ENCODE measurements around the gene THBS3. TPM values are rescaled to one million over a fixed set of nuclear protein-coding genes. Genes with fewer than 3 reads are reported as not detected.

Gene THBS3
- total and polyA plus RNA-seq, 12 donors = 3.8 to 23.5 (median 6.4) TPM

DNA sequence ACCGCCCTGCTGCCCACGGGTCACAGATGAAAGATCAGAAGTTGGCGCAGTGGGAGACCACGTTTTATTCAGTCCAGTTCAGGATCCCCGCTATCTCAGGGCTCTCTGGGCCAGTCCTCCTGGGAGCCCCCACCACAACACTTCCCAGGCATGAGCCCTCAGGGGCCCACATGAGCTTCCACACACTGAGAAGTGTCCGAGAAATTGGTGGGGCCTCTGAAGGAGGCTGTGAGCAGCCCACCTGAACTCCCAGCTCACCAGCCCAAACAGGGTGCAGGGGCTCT lies 22.0 kb downstream of the THBS3 start:
- 69 to 71% methylated on average over 6 of the region's 6 CpGs for WGBS, 2 donors
- ATAC-seq = peak in 1 of 8 donors; percentile 2

GRCh38 chr1:155184835-155185782 lies 22.6 kb downstream of the THBS3 start:
- Histone ChIP-seq H3K9me3 (no peaks in the 10 kb centered on the region), H3K4me1 (peaks cover 0 to 14% (median 8%) of the 10 kb centered on the region in 9 donors), H3K27me3 (no peaks in the 10 kb centered on the region), H3K4me3 (no peak overlapping the region), H3K27ac (peak overlapping the region in 9 of 10 donors; percentile 19 to 75 (median 64)), H3K36me3 (no peaks in the 10 kb centered on the region)
- 39 to 48% methylated on average over 21 of the region's 21 CpGs for WGBS, 2 donors
- TF ChIP-seq, protein P1, sequence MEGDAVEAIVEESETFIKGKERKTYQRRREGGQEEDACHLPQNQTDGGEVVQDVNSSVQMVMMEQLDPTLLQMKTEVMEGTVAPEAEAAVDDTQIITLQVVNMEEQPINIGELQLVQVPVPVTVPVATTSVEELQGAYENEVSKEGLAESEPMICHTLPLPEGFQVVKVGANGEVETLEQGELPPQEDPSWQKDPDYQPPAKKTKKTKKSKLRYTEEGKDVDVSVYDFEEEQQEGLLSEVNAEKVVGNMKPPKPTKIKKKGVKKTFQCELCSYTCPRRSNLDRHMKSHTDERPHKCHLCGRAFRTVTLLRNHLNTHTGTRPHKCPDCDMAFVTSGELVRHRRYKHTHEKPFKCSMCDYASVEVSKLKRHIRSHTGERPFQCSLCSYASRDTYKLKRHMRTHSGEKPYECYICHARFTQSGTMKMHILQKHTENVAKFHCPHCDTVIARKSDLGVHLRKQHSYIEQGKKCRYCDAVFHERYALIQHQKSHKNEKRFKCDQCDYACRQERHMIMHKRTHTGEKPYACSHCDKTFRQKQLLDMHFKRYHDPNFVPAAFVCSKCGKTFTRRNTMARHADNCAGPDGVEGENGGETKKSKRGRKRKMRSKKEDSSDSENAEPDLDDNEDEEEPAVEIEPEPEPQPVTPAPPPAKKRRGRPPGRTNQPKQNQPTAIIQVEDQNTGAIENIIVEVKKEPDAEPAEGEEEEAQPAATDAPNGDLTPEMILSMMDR (IDR thresholded peaks at IDR 0.05) = no peak
- intact Hi-C loops (cut with DNase I) = no loop called here
- ATAC-seq (peak; percentile 47 to 83 (median 67)), DNase-seq (peak in 1 of 2 donors; percentile 48)

More for the DNA sequence above, 22.0 kb downstream of the THBS3 start:
- TF ChIP-seq, protein P1 (IDR thresholded peaks at IDR 0.05) = no peak
- intact Hi-C loops (cut with DNase I) = no loop called here
- H3K27ac ChIP-seq = peak overlapping the region in 5 of 10 donors; percentile 64 to 75 (median 66)
- H3K36me3 ChIP-seq = no peaks in the 10 kb centered on the region
- no peak overlapping the region for H3K4me3 ChIP-seq
- DNase-seq = no peak
- peaks cover 0 to 14% (median 8%) of the 10 kb centered on the region in 9 donors for H3K4me1 ChIP-seq
- H3K27me3 ChIP-seq = no peaks in the 10 kb centered on the region
- no peaks in the 10 kb centered on the region for H3K9me3 ChIP-seq

GRCh38 chr1:155184351-155184811 lies 23.3 kb downstream of the THBS3 start:
- Histone ChIP-seq H3K4me3 (no peak overlapping the region), H3K36me3 (no peaks in the 10 kb centered on the region), H3K27ac (peak overlapping the region in 5 of 10 donors; percentile 53 to 75 (median 66)), H3K27me3 (no peaks in the 10 kb centered on the region), H3K9me3 (no peaks in the 10 kb centered on the region), H3K4me1 (peaks cover 0 to 14% (median 8%) of the 10 kb centered on the region in 9 donors)
- 90 to 95% methylated on average over 4 of the region's 4 CpGs for WGBS, 2 donors
- DNase-seq (no peak), ATAC-seq (peak in 1 of 8 donors; percentile 5)
- TF ChIP-seq, protein P1 (IDR thresholded peaks at IDR 0.05) = no peak
- intact Hi-C loops (cut with DNase I) = no loop called here

DNA sequence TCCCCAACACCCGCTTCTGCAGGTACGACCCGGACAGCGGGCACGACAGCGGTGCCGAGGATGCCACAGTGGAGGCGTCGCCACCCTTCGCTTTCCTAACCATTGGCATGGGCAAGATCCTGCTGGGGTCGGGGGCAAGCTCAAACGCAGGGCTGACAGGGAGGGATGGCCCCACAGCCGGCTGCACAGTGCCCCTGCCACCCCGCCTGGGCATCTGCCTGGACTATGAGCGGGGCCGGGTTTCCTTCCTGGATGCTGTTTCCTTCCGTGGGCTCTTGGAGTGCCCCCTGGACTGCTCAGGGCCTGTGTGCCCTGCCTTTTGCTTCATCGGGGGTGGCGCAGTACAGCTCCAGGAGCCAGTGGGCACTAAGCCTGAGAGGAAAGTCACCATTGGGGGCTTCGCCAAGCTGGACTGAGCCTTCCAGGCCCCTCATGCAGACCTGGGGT lies 23.9 kb downstream of the THBS3 start:
- Histone ChIP-seq H3K9me3 (no peaks in the 10 kb centered on the region), H3K4me1 (peaks cover 0 to 14% (median 8%) of the 10 kb centered on the region in 9 donors), H3K36me3 (no peaks in the 10 kb centered on the region), H3K27me3 (no peaks in the 10 kb centered on the region), H3K4me3 (no peak overlapping the region), H3K27ac (no peak overlapping the region)
- TF ChIP-seq, protein P1 (IDR thresholded peaks at IDR 0.05) = no peak
- ATAC-seq = no peak
- no peak for DNase-seq
- intact Hi-C loops (cut with DNase I) = no loop called here
- 89 to 90% methylated on average over 20 of the region's 20 CpGs for WGBS, 2 donors
